ENCODE measurements around the gene TMEM156.
"Not testable (repeated sequence)": the region's sequence is repeated elsewhere in the genome, so short reads cannot be mapped to it uniquely, and the experiment has no call there.

Gene TMEM156

DNA sequence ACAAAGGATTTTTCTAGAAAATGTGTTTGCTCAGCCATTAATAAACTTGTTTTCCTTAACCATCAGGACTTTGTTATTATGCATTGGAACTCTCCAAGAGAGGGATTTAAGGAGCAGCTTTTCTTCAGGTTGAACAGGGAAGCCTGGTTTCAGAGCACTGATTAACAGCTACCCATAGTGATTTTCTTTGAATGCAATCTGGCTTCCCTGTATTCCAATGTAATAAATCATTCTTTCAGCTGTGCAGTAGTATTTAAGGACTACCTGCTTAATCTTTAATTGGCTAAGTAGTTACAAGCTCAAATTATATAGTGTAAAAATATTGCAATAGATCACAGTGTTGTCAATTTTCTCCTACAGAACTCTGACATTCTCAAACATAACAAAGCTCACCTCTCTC, 77.5 kb downstream of the TMEM156 start:
- no peak for DNase-seq

- no peak for DNase-seq
Observed at GRCh38 chr4:38952017-38952416, 80.2 kb downstream of the TMEM156 start.

GRCh38 chr4:38951598-38951997, 80.6 kb downstream of the TMEM156 start:
- no peak for DNase-seq

- no peak for DNase-seq
Observed at GRCh38 chr4:38950734-38951133, 81.5 kb downstream of the TMEM156 start.

GRCh38 chr4:38950159-38950558, 82.0 kb downstream of the TMEM156 start:
- DNase-seq: no peak

DNA sequence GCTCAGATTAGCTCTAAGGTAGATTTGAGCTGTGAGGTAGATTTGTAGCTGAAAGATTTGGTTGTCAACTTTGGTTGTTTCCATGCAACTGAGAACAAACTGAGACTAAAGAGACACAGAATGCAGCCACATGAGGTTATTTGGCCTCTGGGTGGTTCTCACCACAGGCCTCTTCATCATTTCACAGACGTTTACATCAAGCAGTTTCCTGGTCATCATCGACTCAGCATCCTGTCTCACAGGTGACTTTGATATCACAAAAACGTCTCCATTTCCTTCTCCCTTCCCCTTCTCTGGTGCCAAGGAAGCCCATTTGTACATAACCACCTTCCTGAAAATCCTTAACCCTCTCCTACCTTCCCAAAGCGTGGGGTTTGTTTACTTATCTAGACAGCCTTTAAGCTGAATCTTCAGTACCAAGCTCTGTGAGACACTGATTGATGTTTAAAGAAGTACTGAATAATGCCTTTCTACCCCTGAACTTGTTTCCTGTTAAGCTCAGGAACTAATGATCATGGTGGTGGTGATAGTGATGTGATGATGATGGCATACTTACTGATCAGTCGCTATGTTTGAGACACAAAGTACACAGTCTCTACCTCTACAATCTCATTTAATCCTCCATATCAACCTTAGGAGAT, 82.7 kb downstream of the TMEM156 start:
- DNase-seq: no peak

DNA sequence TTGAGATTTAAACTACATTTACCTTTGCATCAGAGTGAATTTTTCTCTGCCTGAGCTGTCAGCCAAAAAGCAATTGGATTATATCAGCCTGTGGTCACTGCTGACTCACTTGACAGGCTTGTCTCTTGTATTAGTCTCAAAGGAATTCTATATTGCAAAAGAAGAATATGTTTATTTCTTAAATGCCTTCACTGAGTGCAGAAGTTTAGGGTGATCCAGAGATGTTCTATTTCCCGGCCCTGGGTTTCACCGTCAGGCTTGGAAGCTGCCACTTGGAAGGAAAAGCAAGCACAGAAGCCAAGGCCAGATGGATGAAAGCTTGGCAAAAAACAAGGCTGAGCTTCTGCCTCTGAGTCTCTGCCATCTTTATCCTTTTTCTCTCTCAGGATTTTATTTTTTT, 83.7 kb downstream of the TMEM156 start:
- DNase-seq: no peak

DNA sequence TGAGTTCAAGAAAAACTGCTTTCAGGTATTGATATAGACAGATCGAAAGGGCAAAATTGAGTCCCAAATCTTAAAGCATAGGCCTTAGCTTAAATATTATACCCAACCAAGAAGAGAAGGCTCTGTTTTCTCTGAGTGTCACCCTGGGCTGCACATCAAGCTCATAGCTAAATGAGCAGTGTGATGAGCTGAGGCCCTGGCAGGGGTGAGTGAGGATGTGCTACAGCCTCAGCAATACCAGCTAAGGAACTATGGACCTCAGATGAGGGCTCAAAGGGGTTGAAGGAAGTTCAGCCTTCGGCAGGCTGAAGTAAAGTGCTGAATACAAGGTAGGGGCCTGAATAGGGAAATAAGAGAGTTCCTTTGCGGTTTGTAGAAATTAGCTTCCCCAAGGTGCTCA, 85.3 kb downstream of the TMEM156 start:
- no peak for DNase-seq

GRCh38 chr4:38944440-38944839, 87.8 kb downstream of the TMEM156 start:
- no peak for DNase-seq

DNA sequence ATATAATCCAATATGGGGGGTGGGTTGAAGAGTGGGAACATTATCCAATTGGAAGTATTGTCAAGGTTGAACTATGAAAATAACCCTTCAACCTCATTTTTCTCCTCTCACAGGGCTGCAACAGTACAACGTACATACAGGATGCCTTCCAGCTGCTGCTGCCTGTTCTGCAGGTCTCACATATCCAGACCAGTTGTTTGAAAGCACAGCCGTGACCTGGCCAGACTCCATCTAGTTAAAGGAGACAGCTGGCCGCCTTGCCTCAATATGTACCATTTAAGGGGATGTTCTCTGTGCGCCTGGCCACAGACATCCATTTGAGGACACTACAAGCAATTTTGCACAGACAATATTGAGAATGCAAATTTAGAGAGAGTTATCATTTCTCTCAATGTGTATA, 88.9 kb downstream of the TMEM156 start:
- no peak for DNase-seq

DNA sequence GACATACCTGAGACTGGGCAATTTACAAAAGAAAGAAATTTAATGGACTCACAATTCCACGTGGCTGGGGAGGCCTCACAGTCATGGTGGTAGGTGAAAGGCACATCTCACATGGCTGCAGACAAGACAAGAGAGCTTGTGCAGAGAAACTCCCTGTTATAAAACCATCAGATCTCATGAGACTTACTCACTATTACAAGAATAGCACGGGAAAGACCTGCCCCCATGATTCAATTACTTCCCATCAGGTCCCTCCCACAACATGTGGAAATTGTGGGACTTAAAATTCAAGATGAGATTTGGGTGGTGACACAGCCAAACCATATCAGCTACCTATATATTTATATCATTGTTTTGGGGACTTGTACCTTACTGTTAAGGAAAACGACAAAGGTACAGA, 90.3 kb downstream of the TMEM156 start:
- not testable (repeated sequence) for DNase-seq

GRCh38 chr4:38940476-38940875, 91.7 kb downstream of the TMEM156 start:
- DNase-seq: no peak

DNA sequence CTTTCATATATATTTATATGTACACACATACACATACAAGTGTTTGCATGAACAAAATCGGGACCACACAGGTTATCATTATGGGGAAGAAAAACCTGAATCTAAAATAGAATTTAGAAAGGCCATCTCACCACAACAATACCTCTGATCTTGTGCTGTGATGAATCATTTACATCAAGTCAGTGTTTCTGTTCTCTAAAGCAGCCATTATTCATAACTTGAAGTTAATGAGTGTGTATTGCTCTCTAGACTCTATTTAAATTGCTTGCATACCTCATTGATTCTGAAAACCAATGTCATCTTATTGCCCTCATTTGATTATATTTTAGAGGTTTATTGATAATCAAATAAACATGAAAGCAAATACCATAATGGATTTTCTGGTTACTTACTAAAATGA, 93.0 kb downstream of the TMEM156 start:
- no peak for DNase-seq

DNA sequence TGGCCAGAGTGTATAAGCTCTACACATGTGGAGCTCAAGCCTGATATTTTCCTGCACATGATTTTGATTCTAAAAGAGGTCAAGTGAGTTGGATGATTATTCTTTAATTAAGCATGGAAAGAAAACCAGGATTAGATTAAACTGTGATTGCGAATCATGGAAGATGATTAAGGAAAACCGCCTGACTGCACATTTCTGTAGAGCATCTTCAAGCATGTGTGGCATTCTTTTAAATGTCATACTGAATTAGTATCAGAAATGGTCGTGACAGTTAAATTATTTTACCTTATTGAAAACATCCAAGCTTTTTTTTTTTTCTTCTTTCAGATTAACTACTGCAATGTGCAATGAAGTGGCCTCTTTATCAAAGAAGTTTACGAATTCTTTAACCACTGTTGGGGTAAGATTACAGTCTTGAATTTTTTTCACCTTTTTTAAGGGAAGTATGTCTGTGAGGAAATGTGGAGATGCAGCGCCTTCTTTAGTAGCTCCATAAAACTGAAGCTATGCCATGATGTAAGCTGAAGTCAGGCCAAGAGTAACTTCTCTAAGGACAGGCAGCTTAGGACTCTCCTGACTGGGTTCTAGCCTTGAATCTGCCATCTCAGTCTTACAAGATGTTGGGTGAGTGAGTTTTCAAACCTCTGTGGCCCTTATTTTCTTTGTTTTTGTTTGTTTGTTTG, 96.7 kb downstream of the TMEM156 start:
- no peak for DNase-seq

DNA sequence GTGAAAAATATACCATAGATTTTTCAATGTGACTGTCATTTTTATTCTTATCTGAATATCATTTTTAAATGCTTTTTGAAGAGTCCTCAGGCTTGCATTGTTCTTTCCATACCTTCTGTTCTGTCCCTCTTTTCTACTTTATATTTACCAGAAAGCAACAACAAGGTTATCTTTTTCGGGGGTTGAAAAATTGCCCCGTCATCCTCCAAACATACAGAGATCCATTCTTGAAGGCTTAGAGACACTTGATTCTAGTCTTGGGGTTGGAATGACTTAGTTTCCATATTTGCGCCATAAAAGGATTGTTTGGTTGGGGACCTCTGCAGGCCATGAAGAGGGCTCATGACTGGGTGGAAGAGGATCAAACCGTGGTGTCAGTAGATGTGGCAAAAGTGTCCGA, 101.1 kb downstream of the TMEM156 start:
- DNase-seq: no peak

DNA sequence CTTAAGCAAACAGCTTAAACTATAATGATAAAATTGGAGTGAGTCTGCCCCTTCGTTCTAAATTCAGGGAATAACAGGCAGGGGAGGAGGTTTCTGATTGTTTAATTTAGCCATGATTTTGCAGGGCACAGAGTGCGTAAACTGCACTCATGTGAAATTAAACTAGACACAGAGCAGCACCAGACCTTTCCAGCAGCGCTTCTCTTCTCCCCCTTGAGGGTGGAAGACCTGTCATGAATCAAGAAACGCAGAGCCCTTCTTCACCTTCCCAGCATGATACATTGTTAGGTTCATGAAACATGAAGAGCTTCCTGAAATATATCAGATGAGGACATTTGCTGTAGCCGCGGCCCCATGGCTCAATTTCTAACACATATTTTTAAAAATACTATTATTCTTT, 101.5 kb downstream of the TMEM156 start:
- DNase-seq: no peak

DNA sequence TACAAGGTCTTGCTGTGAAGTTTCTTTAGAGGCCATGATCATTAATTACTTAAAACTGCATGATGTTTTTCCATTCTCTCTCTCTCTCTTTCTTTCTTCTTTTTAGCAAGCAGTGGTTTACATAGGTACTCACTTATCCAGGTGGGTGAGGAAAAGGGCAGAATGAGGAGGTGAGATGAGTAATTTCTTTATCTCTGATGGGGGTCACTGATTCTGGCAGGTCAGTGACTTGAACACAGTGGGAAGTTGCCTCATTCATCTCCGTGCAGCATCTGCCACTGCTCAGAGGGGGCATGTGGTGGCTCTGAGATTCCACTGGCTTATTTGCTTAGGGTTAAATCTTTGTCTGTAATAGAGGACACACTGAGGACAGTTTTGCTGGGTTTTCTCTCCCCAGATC, 102.0 kb downstream of the TMEM156 start:
- DNase-seq: no peak

- DNase-seq: no peak
Observed at GRCh38 chr4:38928974-38929373, 103.2 kb downstream of the TMEM156 start.

- no peak for DNase-seq
Observed at GRCh38 chr4:38928568-38928967, 103.6 kb downstream of the TMEM156 start.

DNA sequence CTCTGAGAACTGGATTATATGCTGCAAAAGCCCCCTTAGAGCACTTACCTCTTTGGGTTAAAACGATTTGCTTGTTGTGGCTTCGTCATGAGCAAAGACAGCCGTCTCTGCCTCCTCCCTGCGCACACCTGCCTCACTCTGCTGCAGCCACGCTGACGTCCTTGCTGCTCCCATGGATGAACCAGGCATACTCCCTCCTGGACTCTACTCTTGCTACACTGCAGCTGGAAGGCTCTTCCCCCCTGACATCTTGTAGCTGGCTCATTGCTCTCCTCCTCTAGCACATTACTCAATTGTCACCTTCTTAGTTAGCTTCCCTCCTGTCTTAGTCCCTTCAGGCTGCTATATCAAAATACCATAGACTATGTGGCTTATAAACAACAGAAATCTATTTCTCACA, 105.3 kb downstream of the TMEM156 start:
- no peak for DNase-seq

DNA sequence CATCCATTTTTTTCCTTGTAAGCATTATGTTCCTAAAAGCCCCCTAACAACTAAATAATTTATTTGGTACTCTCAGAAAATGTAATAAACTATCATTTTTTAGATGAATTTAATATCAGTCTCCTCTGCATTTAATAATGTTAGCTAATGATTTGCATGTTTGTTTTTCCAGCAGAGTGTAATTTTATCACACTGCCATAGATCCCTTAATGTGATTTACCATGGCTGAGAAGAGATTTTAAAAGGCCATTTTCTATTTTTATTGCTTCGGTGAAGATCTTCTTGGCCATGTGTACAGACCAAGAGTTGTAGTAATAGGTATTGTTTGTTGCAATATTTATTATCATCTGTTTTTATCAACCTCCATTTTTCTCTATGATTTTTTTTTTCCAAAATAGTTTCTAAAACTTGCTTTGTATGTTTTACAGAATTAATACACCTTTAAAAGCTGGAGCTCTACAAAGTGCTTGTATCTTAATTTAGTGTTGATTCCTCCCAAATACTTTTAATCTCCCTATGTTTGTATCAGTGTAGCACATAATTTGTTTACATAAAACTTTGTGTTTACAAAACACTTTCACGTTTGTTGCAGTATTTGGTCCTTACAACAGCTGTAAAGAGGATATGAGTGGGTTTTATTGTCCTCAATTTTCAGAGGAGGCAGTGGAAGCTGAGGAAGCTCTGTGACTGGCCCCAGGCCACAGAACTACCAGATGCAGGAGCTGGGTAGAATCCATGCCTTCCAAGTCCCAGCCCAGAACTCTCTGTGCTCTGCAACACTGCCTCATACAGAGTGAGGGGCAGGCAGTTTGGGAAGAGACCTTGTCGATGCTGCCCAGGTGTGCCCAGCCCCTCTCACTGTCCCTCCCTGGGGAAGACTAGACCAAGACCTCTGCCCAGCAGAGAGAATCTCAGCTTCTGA, 106.5 kb downstream of the TMEM156 start:
- no peak for DNase-seq

DNA sequence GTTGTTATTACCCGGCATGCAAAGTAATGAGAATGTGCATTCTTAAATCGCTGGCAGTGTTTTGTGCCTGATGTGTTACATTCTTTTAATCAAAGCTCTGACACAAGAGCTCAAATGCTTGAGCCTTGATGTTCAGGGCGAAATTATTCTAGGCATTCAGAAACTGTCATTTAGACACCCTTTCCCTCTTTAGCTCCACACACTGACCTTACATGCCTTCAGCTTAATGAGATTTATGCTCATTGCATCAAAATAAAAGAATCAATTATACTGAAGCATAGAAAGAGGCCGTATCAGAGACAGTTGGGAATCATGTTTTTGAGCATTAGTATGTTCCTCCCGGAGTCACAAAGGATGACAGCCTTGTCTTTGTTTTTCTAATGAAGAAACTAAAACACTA, 107.9 kb downstream of the TMEM156 start:
- no peak for DNase-seq

GRCh38 chr4:38923746-38924145, 108.5 kb downstream of the TMEM156 start:
- DNase-seq: no peak

GRCh38 chr4:38921151-38921550, 111.1 kb downstream of the TMEM156 start:
- DNase-seq: no peak
